HG02970 (cell line): ENCODE results near the gene FEV.

Experiments
- ATAC-seq: cut with Tn5 transposase; IDR thresholded peaks from one replicate; pipeline ENCODE4 v1.9.1; 2021; ENCODE audit warnings: mild to moderate bottlenecking, moderate library complexity, moderate number of reproducible peaks; ENCODE audit not compliant: unreplicated experiment, low FRiP score

FEV gene

DNA sequence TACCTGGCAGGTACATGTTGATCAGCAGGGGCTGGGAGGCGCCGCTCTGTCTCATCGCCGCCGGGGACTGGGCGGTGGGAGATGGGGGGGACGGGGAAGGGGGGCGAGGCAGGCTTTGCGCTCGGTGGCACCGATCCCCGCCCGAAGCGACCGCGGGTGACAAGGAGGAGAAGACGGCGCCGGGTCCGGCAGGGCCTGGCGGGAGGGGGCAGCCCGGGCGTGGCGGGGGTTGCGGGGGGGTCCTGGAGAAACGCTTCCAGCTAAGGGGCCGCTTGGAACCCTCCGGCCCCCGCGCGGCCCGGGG is at the start of gene FEV:
Gene FEV (minus strand): TSS at position 164 of the 304 bp plus-strand sequence. CDS start 109 bp downstream, at position 55.
- ATAC-seq = no peak

DNA sequence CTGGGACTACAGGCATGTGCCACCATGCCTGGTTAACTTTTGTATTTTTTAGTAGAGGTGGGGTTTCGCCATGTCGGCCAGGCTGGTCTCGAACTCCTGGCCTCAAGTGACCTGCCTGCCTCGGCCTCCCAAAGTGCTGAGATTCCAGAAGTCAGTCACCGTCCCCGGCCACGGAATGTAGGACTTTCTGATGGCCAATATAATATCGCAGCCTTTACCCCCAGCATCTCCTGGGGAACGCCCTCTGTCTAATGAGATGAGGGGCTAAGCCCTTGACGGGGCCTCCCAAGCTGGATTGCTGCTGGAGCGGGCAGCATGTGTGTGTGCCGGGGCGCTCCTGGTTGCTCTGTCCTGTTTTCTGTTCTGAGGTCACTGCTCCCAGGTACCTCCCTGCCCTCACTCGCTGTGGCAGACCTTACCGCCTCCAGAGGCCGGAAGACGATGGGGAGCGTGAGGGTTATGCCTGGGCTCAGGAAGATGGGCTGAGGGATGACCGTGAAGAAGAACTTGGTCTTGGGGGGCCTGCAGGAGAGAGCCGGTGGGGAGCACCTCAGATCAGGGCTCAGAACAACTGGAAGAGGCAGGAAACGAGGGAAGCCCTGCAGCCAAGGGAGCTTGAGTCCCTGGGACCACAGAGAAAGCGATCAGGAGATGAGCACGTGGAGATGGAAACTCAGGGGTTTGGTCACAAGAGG is 47.2 kb upstream of the FEV start:
- no peak for ATAC-seq

- no peak for ATAC-seq
Measured at GRCh38 chr2:219031005-219031738, 46.2 kb upstream of the FEV start.

- no peak for ATAC-seq
Measured at GRCh38 chr2:219030177-219030940, 45.4 kb upstream of the FEV start.

- no peak for ATAC-seq
Measured at GRCh38 chr2:219029829-219030165, 44.8 kb upstream of the FEV start.

DNA sequence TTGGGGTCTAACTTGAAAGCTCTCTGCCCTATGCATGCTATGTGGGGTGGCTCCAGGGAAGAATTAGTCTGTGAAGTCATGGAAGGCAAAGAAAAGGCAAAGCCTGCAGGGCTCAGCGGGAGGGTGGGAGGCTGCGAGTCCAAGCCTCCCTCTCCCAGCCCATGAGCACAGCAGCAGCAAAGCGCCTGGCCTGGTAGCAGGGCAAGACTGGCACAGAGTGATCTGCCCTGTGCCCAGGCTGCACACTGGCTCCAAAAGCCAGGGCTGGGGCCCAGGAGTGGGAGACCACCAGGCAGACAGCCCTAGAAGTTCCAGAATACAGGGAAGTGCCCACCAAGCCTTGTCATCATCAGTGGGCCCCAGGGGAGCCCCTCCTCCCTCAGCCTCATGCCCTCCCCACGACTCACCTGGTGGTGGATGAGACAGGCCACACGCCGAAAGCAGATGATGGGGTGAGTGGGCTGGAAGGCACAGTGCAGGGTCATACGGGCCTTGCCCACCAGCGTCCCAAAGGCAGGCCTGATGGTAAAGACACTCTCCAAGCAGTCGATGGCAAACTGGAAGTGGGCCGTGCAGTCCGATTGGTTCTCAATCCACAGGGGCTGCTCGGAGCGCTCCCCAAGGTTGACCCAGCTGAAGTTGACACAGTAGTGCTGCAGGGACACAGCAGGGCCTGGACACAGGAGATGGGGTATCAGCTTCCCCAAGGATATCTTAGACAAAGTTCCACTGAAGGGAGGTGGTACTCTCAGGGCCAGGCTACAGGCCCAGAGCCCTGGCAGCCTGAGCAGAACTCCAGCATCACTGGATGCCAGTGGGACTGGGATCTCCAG is 44.2 kb upstream of the FEV start:
- ATAC-seq = no peak

DNA sequence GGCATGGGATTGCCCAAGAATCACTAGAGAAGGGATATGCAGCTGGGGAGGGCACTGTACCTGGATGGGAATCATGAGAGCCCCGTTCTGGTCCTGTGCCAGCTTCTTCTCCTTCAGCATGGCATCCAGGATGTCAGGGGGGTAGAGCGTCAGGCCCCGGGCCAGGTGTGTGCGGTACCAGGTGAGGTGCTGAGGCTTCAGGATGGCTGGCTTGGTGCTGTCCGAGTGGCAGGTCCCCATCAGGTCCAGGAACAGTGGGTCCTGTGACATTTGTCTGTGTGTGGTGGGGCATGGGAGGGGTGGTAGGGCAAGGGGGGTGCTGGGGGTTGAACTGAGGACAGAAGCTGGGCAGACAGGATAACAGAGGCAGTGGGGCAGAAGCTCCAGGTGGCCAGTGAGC is 43.2 kb upstream of the FEV start:
- ATAC-seq = no peak

GRCh38 chr2:219027511-219028055 is 42.6 kb upstream of the FEV start:
- ATAC-seq = no peak

DNA sequence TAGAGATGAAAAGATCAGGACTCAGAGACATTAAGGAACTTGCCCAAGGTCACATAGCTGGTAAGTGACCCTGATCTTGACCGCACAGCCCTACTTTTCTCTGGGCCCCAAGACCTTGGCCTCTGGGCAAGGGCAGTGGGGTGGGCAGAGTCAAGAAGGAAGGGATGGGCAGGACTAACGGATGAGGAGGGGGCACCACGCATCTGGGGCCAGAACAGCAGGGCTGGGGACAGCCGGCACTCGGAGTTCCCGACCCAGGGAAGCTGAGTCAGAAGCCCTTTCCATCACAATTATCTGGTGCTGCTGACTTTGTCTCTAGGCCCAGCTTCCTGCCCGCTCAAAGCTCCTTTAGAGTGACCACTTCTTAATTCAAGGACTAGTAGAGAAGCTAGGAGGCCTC is 42.0 kb upstream of the FEV start:
- ATAC-seq = no peak

GRCh38 chr2:219025637-219026585 is 40.9 kb upstream of the FEV start:
- ATAC-seq = no peak

DNA sequence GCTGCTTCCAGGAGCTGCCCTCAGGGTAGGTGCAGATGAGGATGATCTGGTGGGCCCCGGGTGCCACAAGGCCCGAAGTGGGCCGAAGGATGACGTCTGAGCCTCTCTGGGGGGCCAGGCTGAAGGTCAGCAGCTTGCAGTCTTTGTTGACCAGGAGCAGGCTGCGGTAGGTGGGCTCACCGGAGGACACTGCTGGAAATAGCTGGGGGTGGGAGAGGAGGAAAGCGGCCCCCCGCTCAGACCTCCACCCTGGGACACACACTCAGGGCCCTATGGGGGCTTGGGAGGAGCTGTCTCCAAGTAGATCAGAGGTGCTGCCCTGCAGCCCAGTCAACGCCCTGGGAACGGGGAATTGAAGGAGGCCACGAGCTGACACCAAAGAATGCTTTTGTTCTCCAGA is 39.1 kb upstream of the FEV start:
- ATAC-seq = no peak

GRCh38 chr2:219023045-219023605 is 38.1 kb upstream of the FEV start:
- ATAC-seq = no peak

- ATAC-seq = no peak
Measured at GRCh38 chr2:219022616-219023015, 37.6 kb upstream of the FEV start.

DNA sequence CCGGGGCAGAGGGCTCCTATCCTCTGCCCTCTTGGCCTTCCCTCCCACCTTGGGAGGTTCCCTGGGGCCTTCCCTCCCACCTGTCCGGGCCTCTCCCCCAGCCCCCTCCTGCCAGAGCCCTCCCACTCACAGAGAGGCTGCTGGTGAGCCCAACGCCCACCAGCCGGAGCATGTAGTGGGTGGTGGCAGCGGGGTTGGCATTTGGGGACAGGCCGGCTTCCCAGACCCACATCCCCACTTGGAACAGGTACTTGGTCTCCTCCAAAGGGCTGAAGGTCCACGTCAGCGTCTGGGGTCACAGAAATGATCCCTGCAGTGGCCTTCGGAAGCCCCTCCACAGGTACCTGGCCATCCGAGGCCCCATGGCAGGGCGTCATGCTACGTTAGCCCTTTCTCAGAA is 37.1 kb upstream of the FEV start:
- ATAC-seq = no peak

GRCh38 chr2:219021591-219021990 is 36.6 kb upstream of the FEV start:
- ATAC-seq = no peak

- ATAC-seq = no peak
Measured at GRCh38 chr2:219020604-219021365, 35.8 kb upstream of the FEV start.

GRCh38 chr2:219019436-219019835 is 34.5 kb upstream of the FEV start:
- ATAC-seq = no peak

- ATAC-seq = no peak
Measured at GRCh38 chr2:219018726-219019125, 33.7 kb upstream of the FEV start.
